IPS DF 6.9 (cell line): ENCODE data around the gene PSME2.
"Not testable (repeated sequence)": the region's sequence is repeated elsewhere in the genome, so short reads cannot be mapped to it uniquely, and the experiment has no call there.

Experiments
- DNase-seq: peaks from one replicate; pipeline ENCODE4 v3.0.0-alpha.2; 2013; ENCODE audit warnings: low read depth, low spot score
- H3K27ac ChIP-seq: one replicate; pipeline ENCODE4 v1.5.1; 2013; ENCODE audit warnings: low read length, control low read depth
- H3K27me3 ChIP-seq: 2 replicates; pipeline ENCODE4 v1.6.1; 2013; ENCODE audit warnings: mild to moderate bottlenecking, low read length; ENCODE audit not compliant: control insufficient read depth, insufficient read depth
- H3K36me3 ChIP-seq: 2 replicates; pipeline ENCODE4 v1.6.1; 2013; ENCODE audit warnings: low read length; ENCODE audit not compliant: control insufficient read depth, insufficient read depth
- H3K4me1 ChIP-seq: 2 replicates; pipeline ENCODE4 v1.6.1; 2013; ENCODE audit warnings: low read length; ENCODE audit not compliant: control insufficient read depth, insufficient read depth
- H3K4me3 ChIP-seq: 2 replicates; pipeline ENCODE4 v1.5.1; 2013; ENCODE audit warnings: mild to moderate bottlenecking, low read length
- H3K9me3 ChIP-seq: 2 replicates; pipeline ENCODE4 v1.6.1; 2013; ENCODE audit warnings: low read length, inconsistent platforms; ENCODE audit not compliant: control insufficient read depth, insufficient read depth
- WGBS: extraction: QIAGEN DNeasy Blood & Tissue Kit; methylation state at CpG from one replicate; pipeline ENCODE4 v1.1.7; 2013; ENCODE audit warnings: mixed read lengths, missing lambda C conversion rate; ENCODE audit not compliant: insufficient read length, insufficient coverage; 5-methylcytosine and 5-hydroxymethylcytosine counted together

The PSME2 gene

DNA sequence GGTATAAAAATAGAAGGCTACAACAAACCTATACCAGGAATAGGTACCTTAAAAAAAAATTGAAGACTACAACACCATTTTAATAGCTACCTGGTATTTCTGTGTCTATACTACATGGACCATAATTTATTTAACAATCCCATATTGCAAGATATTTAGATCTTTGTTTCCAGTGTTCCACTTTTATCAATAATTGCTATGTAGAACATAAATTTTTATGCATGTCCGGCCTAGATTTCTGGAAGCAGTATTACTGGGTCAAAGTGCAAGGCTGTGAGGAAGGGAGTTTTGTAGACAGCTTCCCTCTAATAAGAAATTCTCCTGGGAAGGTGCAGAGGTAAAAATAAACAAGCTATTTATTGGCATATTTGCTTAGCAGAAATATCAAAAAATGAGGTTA lies 35.9 kb downstream of the PSME2 start:
- DNase-seq, result no peak

GRCh38 chr14:24110060-24110459 lies 36.4 kb downstream of the PSME2 start:
- DNase-seq, result no peak
- Histone ChIP-seq H3K27ac (no peak overlapping the region), H3K9me3 (no peaks in the 10 kb centered on the region)

More for the DNA sequence above, 35.9 kb downstream of the PSME2 start:
- Histone ChIP-seq H3K4me3 (no peak overlapping the region), H3K4me1 (no peaks in the 10 kb centered on the region), H3K27me3 (no peaks in the 10 kb centered on the region), H3K9me3 (no peaks in the 10 kb centered on the region), H3K36me3 (no peaks in the 10 kb centered on the region), H3K27ac (no peak overlapping the region)
- no CpG with 5 or more reads among the region's 1 CpG for WGBS

GRCh38 chr14:24108336-24108874 lies 38.0 kb downstream of the PSME2 start:
- no peak overlapping the region for H3K4me3 ChIP-seq
- H3K36me3 ChIP-seq, result peaks cover 5% of the 10 kb centered on the region
- H3K4me1 ChIP-seq, result no peaks in the 10 kb centered on the region
- no peak for DNase-seq
- no peaks in the 10 kb centered on the region; the same call in 1 of the 2 replicates for H3K9me3 ChIP-seq
- H3K27ac ChIP-seq, result no peak overlapping the region
- H3K27me3 ChIP-seq, result no peaks in the 10 kb centered on the region
- whole genome bisulfite sequencing, result no CpG with 5 or more reads among the region's 5 CpGs

More at GRCh38 chr14:24110060-24110459, 36.4 kb downstream of the PSME2 start:
- no CpG with 5 or more reads among the region's 9 CpGs for WGBS
- Histone ChIP-seq H3K27me3 (no peaks in the 10 kb centered on the region), H3K36me3 (no peaks in the 10 kb centered on the region), H3K4me1 (no peaks in the 10 kb centered on the region), H3K4me3 (no peak overlapping the region)

- Histone ChIP-seq H3K27ac (no peak overlapping the region), H3K4me3 (no peak overlapping the region)
- WGBS, result no CpG with 5 or more reads among the region's 4 CpGs
These were observed 39.6 kb downstream of the PSME2 start for GRCh38 chr14:24106672-24107271.

DNA sequence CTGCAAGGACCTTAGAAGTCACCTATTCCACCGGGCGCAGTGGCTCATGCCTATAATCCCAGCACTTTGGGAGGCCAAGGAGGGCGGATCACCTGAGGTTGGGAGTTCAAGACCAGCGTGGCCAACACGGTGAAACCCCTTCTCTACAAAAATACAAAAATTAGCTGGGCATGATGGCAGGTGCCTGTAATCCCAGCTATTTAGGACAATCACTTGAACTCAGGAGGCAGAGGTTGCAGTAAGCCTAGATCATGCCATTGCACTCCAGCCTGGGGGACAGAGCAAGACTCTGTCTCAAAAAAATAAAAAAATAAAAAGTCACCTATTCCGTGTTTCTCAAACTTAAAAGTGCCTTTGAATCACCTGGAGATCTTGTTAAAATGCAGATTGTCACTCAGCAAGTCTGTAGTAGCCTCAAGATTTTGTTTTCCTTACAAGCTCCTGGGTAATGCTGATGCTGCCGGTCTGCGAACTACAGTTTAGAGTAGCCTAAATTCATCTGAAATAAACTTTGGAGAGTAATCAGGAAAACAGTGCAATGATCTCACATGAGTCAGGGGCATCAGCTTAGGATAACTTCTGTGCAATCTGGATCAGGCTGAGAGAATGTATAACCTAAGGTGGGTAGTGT lies 40.7 kb downstream of the PSME2 start:
- H3K9me3 ChIP-seq, result not testable (repeated sequence)

More at GRCh38 chr14:24106672-24107271, 39.6 kb downstream of the PSME2 start:
- peaks cover 9% of the 10 kb centered on the region for H3K36me3 ChIP-seq
- no peaks in the 10 kb centered on the region; the same call in 1 of the 2 replicates for H3K9me3 ChIP-seq
- no peak for DNase-seq
- no peaks in the 10 kb centered on the region for H3K27me3 ChIP-seq
- no peaks in the 10 kb centered on the region for H3K4me1 ChIP-seq

GRCh38 chr14:24103451-24103850 lies 43.0 kb downstream of the PSME2 start:
- Histone ChIP-seq H3K36me3 (peaks cover 22% of the 10 kb centered on the region), H3K9me3 (no peaks in the 10 kb centered on the region; the same call in 1 of the 2 replicates), H3K4me1 (no peaks in the 10 kb centered on the region), H3K27ac (no peak overlapping the region), H3K4me3 (no peak overlapping the region), H3K27me3 (no peaks in the 10 kb centered on the region)
- no peak for DNase-seq
- no CpG with 5 or more reads among the region's 13 CpGs for WGBS

More for the DNA sequence above, 40.7 kb downstream of the PSME2 start:
- H3K27ac ChIP-seq, DNase-seq, H3K4me1 ChIP-seq, H3K4me3 ChIP-seq, H3K27me3 ChIP-seq: not testable (repeated sequence)
- no CpG with 5 or more reads among the region's 8 CpGs for WGBS
- peaks cover 11% of the 10 kb centered on the region for H3K36me3 ChIP-seq

GRCh38 chr14:24102357-24103048 lies 43.9 kb downstream of the PSME2 start:
- Histone ChIP-seq H3K27ac (no peak overlapping the region), H3K9me3 (no peaks in the 10 kb centered on the region; the same call in 1 of the 2 replicates), H3K4me1 (no peaks in the 10 kb centered on the region), H3K36me3 (peaks cover 27% of the 10 kb centered on the region), H3K27me3 (no peaks in the 10 kb centered on the region), H3K4me3 (no peak overlapping the region)
- no peak for DNase-seq
- no CpG with 5 or more reads among the region's 7 CpGs for WGBS

DNA sequence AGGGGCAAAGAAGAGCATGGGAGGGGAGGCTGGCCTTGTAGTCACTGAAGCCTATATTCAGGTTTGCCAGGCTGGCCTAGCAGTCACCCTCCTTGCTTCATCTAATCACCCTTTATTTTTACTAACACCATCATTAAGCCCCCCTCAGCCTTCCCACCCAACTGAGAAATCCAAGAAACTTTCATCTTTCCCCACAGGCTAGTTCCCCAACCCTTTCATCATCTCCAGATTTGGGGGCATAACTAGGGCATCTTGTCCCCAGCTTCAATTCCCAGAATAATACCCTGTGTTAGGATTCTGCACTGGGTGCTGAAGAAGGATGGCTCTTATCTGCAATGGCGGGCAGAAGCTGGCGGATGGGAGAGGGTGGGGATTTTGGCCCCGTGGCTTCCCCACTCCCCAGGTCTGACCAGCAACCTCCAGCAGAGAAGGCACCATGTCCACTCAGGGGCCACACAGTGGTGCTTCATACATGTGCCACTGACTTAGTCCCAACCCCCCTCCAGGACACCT lies 45.4 kb downstream of the PSME2 start:
- DNase-seq, result no peak
- Histone ChIP-seq H3K4me1 (no peaks in the 10 kb centered on the region), H3K4me3 (no peak overlapping the region), H3K36me3 (peaks cover 27% of the 10 kb centered on the region), H3K27ac (no peak overlapping the region), H3K27me3 (no peaks in the 10 kb centered on the region), H3K9me3 (no peaks in the 10 kb centered on the region; the same call in 1 of the 2 replicates)
- no CpG with 5 or more reads among the region's 3 CpGs for WGBS

GRCh38 chr14:24100197-24100981 lies 46.0 kb downstream of the PSME2 start:
- Histone ChIP-seq H3K9me3 (no peaks in the 10 kb centered on the region; the same call in 1 of the 2 replicates), H3K27ac (no peak overlapping the region), H3K27me3 (no peaks in the 10 kb centered on the region), H3K4me1 (0 out of 2 replicates have a peak, but pooled peaks cover 3% of the 10 kb centered on the region), H3K4me3 (no peak overlapping the region), H3K36me3 (peaks cover 27% of the 10 kb centered on the region)
- DNase-seq, result no peak
- WGBS, result no CpG with 5 or more reads among the region's 4 CpGs
